ENCODE data around the gene QTRT2. TPM values are rescaled to one million over a fixed set of nuclear protein-coding genes. Genes with fewer than 3 reads are reported as not detected.
A peak's percentile ranks its signal among the peaks of the same experiment; 100 is the strongest.

Gene QTRT2
- polyA plus RNA-seq, 1 donor from 2014 or later, result 16.3 TPM

- H3K79me2 ChIP-seq (replicated peaks; ENCODE audit: insufficient read depth, low read length), result no peaks in the 10 kb centered on the region
- H3F3A ChIP-seq (ENCODE audit: insufficient read depth, low read length, poor library complexity, severe bottlenecking), result no peaks in the 10 kb centered on the region
- H3K4me3 ChIP-seq (ENCODE audit: low read length), result peak overlapping the region; percentile 3
- H3K9me3 ChIP-seq (ENCODE audit: low read length), result no peaks in the 10 kb centered on the region
- TF ChIP-seq EP300 (conservative IDR thresholded peaks at IDR 0.05; ENCODE audit: poor library complexity, severe bottlenecking), result no peak
- no peak for TF ChIP-seq CTCF (IDR thresholded peaks at IDR 0.05; ENCODE audit: poor library complexity, severe bottlenecking)
- no peak for TF ChIP-seq EZH2 (IDR thresholded peaks at IDR 0.05; ENCODE audit: borderline replicate concordance, insufficient read depth, low read length, poor library complexity, severe bottlenecking)
- TF ChIP-seq RAD21 (conservative IDR thresholded peaks at IDR 0.05), result no peak
- TF ChIP-seq REST (IDR thresholded peaks at IDR 0.05; ENCODE audit: borderline replicate concordance), result no peak
- no peak for TF ChIP-seq MXI1 (conservative IDR thresholded peaks at IDR 0.05; ENCODE audit: poor library complexity, severe bottlenecking)
- TF ChIP-seq SMC3 (conservative IDR thresholded peaks at IDR 0.05; ENCODE audit: poor library complexity), result no peak
- no peak for TF ChIP-seq POLR2AphosphoS5 (IDR thresholded peaks at IDR 0.05)
- no peak for TF ChIP-seq TAF1 (IDR thresholded peaks at IDR 0.05; ENCODE audit: low read depth)
- H3K9ac ChIP-seq (ENCODE audit: low read length), result no peak overlapping the region
- no peaks in the 10 kb centered on the region for H3K36me3 ChIP-seq (ENCODE audit: insufficient read depth, low read length)
- H2AFZ ChIP-seq (ENCODE audit: low read depth, low read length), result no peak overlapping the region
- H3K4me2 ChIP-seq (ENCODE audit: low read length), result peak overlapping the region; percentile 20
- no peak overlapping the region for H3K27ac ChIP-seq (ENCODE audit: low read length)
- H4K20me1 ChIP-seq (ENCODE audit: insufficient read depth), result no peaks in the 10 kb centered on the region
- H3K9me2 ChIP-seq (ENCODE audit: insufficient read depth, low read length), result no peaks in the 10 kb centered on the region
- no peaks in the 10 kb centered on the region for H3K27me3 ChIP-seq (ENCODE audit: insufficient read depth, low read depth, low read length)
Observed at GRCh38 chr3:114112696-114113095, 56.2 kb downstream of the QTRT2 start.

- no peaks in the 10 kb centered on the region for H3K36me3 ChIP-seq (ENCODE audit: insufficient read depth, low read length)
- no peaks in the 10 kb centered on the region for H3K27me3 ChIP-seq (ENCODE audit: insufficient read depth, low read depth, low read length)
- H3K9ac ChIP-seq (ENCODE audit: low read length), result no peak overlapping the region
- no peaks in the 10 kb centered on the region for H3K9me3 ChIP-seq (ENCODE audit: low read length)
- H3K27ac ChIP-seq (ENCODE audit: low read length), result no peak overlapping the region
- no peaks in the 10 kb centered on the region for H3K79me2 ChIP-seq (replicated peaks; ENCODE audit: insufficient read depth, low read length)
- no peaks in the 10 kb centered on the region for H3K9me2 ChIP-seq (ENCODE audit: insufficient read depth, low read length)
- H2AFZ ChIP-seq (ENCODE audit: low read depth, low read length), result no peak overlapping the region
- H4K20me1 ChIP-seq (ENCODE audit: insufficient read depth), result no peaks in the 10 kb centered on the region
- H3K4me3 ChIP-seq (ENCODE audit: low read length), result no peak overlapping the region
- no peaks in the 10 kb centered on the region for H3F3A ChIP-seq (ENCODE audit: insufficient read depth, low read length, poor library complexity, severe bottlenecking)
- no peak overlapping the region for H3K4me2 ChIP-seq (ENCODE audit: low read length)
- TF ChIP-seq CTCF (IDR thresholded peaks at IDR 0.05; ENCODE audit: poor library complexity, severe bottlenecking) (no peak), MXI1 (conservative IDR thresholded peaks at IDR 0.05; ENCODE audit: poor library complexity, severe bottlenecking) (no peak), RAD21 (conservative IDR thresholded peaks at IDR 0.05) (no peak), EP300 (conservative IDR thresholded peaks at IDR 0.05; ENCODE audit: poor library complexity, severe bottlenecking) (no peak)
Observed at GRCh38 chr3:114114719-114115118, 58.2 kb downstream of the QTRT2 start.
